Neuronal stem cell (in vitro differentiated cells): ENCODE results near the gene LRRC17.

Experiments
- DNase-seq: peaks from one replicate; pipeline ENCODE4 v3.0.0-alpha.2; 2013; ENCODE audit warnings: low spot score
- H2AFZ ChIP-seq: one replicate; pipeline ENCODE4 v1.6.1; 2013; ENCODE audit warnings: mild to moderate bottlenecking, low read length, inconsistent platforms
- H2AK5ac ChIP-seq: 2 replicates; pipeline ENCODE4 v1.6.1; 2013; ENCODE audit warnings: low read depth, mild to moderate bottlenecking, inconsistent platforms, low read length, moderate library complexity, mixed read lengths
- H2BK120ac ChIP-seq: 2 replicates; pipeline ENCODE4 v1.6.1; 2013; ENCODE audit warnings: low read depth, mild to moderate bottlenecking, inconsistent platforms, low read length, moderate library complexity, mixed read lengths
- H2BK12ac ChIP-seq: one replicate; pipeline ENCODE4 v1.6.1; 2013; ENCODE audit warnings: low read length, inconsistent platforms
- H2BK15ac ChIP-seq: 2 replicates; pipeline ENCODE4 v1.6.1; 2013; ENCODE audit warnings: mild to moderate bottlenecking, low read length, inconsistent platforms, mixed read lengths
- H2BK5ac ChIP-seq: one replicate; pipeline ENCODE4 v1.6.1; 2013; ENCODE audit warnings: inconsistent platforms, mild to moderate bottlenecking, low read length, moderate library complexity
- H3K14ac ChIP-seq: one replicate; pipeline ENCODE4 v1.6.1; 2013; ENCODE audit warnings: low read length, inconsistent platforms
- H3K18ac ChIP-seq: 2 replicates; pipeline ENCODE4 v1.6.1; 2013; ENCODE audit warnings: low read length, inconsistent platforms
- H3K23ac ChIP-seq: 2 replicates; pipeline ENCODE4 v1.6.1; 2013; ENCODE audit warnings: low read depth, mild to moderate bottlenecking, mixed read lengths, low read length, inconsistent platforms; ENCODE audit not compliant: poor library complexity
- H3K27ac ChIP-seq: replicated peaks from 3 replicates; pipeline ENCODE4 v1.5.1; 2013; ENCODE audit warnings: low read length, inconsistent platforms
- H3K27me3 ChIP-seq, 3 experiments: 2 replicates each; pipeline ENCODE4 v1.6.1; 2013; ENCODE audit warnings: low read length in 3 of 3, mild to moderate bottlenecking in 2 of 3, inconsistent platforms in 1 of 3, low read depth in 1 of 3, mixed read lengths in 1 of 3, moderate library complexity in 1 of 3; ENCODE audit not compliant: control insufficient read depth in 3 of 3, insufficient read depth in 3 of 3
- H3K36me3 ChIP-seq, 2 donors: replicated peaks in 1 of 2; 2 replicates each; pipeline ENCODE4 v1.6.1; 2013; ENCODE audit warnings: low read length in 2 of 2; ENCODE audit not compliant: control insufficient read depth in 2 of 2, insufficient read depth in 2 of 2
- H3K4ac ChIP-seq: 2 replicates; pipeline ENCODE4 v1.6.1; 2013; ENCODE audit warnings: inconsistent platforms, mild to moderate bottlenecking, low read length, moderate library complexity
- H3K4me1 ChIP-seq, 2 donors: 1 replicate in 1 of 2; 2 replicates in 1 of 2; pipeline ENCODE4 v1.6.1; 2013; ENCODE audit warnings: low read length in 2 of 2, low read depth in 1 of 2; ENCODE audit not compliant: control insufficient read depth in 2 of 2, insufficient read depth in 1 of 2
- H3K4me2 ChIP-seq: one replicate; pipeline ENCODE4 v1.6.1; 2013; ENCODE audit warnings: mild to moderate bottlenecking, low read length, inconsistent platforms; ENCODE audit not compliant: insufficient read depth, poor library complexity, severe bottlenecking
- H3K4me3 ChIP-seq, 2 donors: 2 replicates each; pipeline ENCODE4 v1.5.1; 2013; ENCODE audit warnings: low read length in 2 of 2, mild to moderate bottlenecking in 2 of 2, inconsistent platforms in 1 of 2, moderate library complexity in 1 of 2
- H3K79me1 ChIP-seq: one replicate; pipeline ENCODE4 v1.6.1; 2013; ENCODE audit warnings: low read depth, mild to moderate bottlenecking, inconsistent platforms, low read length, moderate library complexity
- H3K9ac ChIP-seq: one replicate; pipeline ENCODE4 v1.6.1; 2013; ENCODE audit warnings: mild to moderate bottlenecking, low read depth, low read length, inconsistent platforms; ENCODE audit not compliant: poor library complexity
- H3K9me3 ChIP-seq, 2 donors: replicated peaks in 1 of 2; 2 replicates each; pipeline versions ENCODE3 to v1.6.1; 2013; ENCODE audit warnings: low read length in 2 of 2, mild to moderate bottlenecking in 2 of 2, inconsistent platforms in 1 of 2, low read depth in 1 of 2, mixed read lengths in 1 of 2, moderate library complexity in 1 of 2; ENCODE audit not compliant: control insufficient read depth in 2 of 2, insufficient read depth in 1 of 2
- H4K8ac ChIP-seq: one replicate; pipeline ENCODE4 v1.6.1; 2013; ENCODE audit warnings: low read depth, mild to moderate bottlenecking, inconsistent platforms, low read length, moderate library complexity
- H4K91ac ChIP-seq: one replicate; pipeline ENCODE4 v1.6.1; 2013; ENCODE audit warnings: low read length, low read depth, mild to moderate bottlenecking, inconsistent platforms; ENCODE audit not compliant: poor library complexity
- WGBS, 2 donors: extraction: QIAGEN DNeasy Blood & Tissue Kit; methylation state at CpG; one replicate each; pipeline ENCODE4 v1.1.7; 2013; ENCODE audit warnings: missing lambda C conversion rate in 2 of 2, mixed read lengths in 1 of 2; ENCODE audit not compliant: insufficient read length in 2 of 2, insufficient replicate concordance in 1 of 2; ENCODE audit errors: extremely low coverage in 2 of 2; 5-methylcytosine and 5-hydroxymethylcytosine counted together

LRRC17 gene

DNA sequence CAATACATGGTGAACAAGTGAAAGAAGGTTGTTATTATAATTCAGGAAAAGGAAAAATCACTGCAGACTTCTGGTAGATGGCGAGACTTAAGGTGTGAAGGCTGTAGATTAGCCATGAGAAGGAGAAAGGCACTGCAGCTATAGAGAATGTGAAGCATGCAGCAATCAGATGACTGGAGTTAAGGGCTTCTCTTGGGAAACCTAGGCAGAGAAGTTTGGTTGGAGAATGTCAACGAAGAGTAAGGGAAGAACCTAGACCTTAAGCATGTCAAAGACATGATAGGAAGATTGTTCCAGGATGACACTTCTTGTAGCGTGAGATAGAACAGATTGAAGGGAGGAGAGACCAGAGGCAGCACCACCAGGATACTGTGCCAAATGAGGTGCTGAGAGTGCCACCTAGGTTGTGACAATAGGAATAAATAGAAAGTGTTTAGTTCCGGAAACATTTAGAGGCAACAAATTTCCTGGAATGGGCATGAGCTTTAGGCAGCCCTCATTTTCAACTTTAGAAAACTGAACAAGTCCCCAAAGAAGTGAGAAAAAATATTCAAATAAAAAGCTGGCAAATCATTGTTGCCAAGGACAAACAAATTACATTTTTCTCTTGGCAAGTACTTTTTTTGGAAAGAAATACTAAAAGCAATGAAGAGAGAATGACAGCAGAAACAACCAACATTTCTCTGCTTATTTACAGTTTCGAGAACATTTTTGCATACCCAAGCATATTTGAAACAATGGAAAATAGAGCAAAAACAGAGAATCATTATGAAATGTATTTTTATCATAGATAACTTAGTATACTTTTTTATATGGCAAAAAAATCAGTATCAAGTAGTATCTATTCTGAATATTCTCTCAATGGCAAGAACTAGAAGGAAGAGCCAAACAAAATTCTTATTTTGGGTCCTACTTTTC, 4.9 kb downstream of the LRRC17 start:
- no peak overlapping the region for H2AK5ac ChIP-seq
- H3K18ac ChIP-seq = no peak overlapping the region
- no peak overlapping the region for H2AFZ ChIP-seq
- no peak overlapping the region for H3K23ac ChIP-seq
- H2BK5ac ChIP-seq = no peak overlapping the region
- H3K79me1 ChIP-seq = no peaks in the 10 kb centered on the region
- no peak overlapping the region for H3K9ac ChIP-seq
- no peak overlapping the region for H3K14ac ChIP-seq
- H3K4ac ChIP-seq = no peak overlapping the region
- no peaks in the 10 kb centered on the region for H3K36me3 ChIP-seq
- no peak overlapping the region for H3K27ac ChIP-seq
- H4K91ac ChIP-seq = no peak overlapping the region
- no peak overlapping the region for H2BK120ac ChIP-seq
- H4K8ac ChIP-seq = no peak overlapping the region
- H3K4me1 ChIP-seq = peaks cover 0 to 2% of the 10 kb centered on the region in 2 donors
- H3K4me3 ChIP-seq = no peak overlapping the region
- no peak overlapping the region for H2BK12ac ChIP-seq
- no peaks in the 10 kb centered on the region for H3K27me3 ChIP-seq
- no peaks in the 10 kb centered on the region for H3K9me3 ChIP-seq
- no peak for DNase-seq
- H2BK15ac ChIP-seq = no peak overlapping the region
- WGBS, 2 donors = no CpG with 5 or more reads among the region's 5 CpGs
- no peak overlapping the region for H3K4me2 ChIP-seq

DNA sequence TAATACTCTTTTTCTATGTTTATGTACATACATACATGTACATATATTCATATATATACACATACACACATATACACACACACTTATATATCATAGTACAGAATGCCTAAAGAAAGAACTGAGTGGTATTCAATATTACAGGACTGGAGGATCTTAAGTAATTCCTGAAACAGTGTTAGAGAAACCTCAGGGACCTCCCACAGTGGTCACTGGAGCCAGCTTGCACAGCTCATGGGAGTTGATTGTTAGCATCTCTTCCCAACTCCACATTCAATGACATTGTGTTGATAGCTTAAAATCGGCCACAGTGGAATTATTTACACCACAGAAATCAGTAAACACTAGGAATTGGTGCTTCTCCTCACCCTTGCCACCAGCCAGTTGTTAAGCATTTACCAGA, 6.0 kb downstream of the LRRC17 start:
- H2AK5ac ChIP-seq = no peak overlapping the region
- no peaks in the 10 kb centered on the region for H3K27me3 ChIP-seq
- H4K91ac ChIP-seq = no peak overlapping the region
- no CpG with 5 or more reads among the region's 1 CpG for WGBS, 2 donors
- H3K27ac ChIP-seq = no peak overlapping the region
- H3K79me1 ChIP-seq = no peaks in the 10 kb centered on the region
- H3K14ac ChIP-seq = no peak overlapping the region
- no peak for DNase-seq
- no peaks in the 10 kb centered on the region for H3K9me3 ChIP-seq
- H3K18ac ChIP-seq = no peak overlapping the region
- no peak overlapping the region for H2BK5ac ChIP-seq
- H3K4me2 ChIP-seq = no peak overlapping the region
- H3K23ac ChIP-seq = no peak overlapping the region
- no peak overlapping the region for H2BK15ac ChIP-seq
- no peak overlapping the region for H3K9ac ChIP-seq
- H3K36me3 ChIP-seq = no peaks in the 10 kb centered on the region
- H4K8ac ChIP-seq = no peak overlapping the region
- H2BK120ac ChIP-seq = no peak overlapping the region
- no peak overlapping the region for H3K4me3 ChIP-seq
- no peak overlapping the region for H2BK12ac ChIP-seq
- no peak overlapping the region for H3K4ac ChIP-seq
- H3K4me1 ChIP-seq = no peaks in the 10 kb centered on the region
- no peak overlapping the region for H2AFZ ChIP-seq

DNA sequence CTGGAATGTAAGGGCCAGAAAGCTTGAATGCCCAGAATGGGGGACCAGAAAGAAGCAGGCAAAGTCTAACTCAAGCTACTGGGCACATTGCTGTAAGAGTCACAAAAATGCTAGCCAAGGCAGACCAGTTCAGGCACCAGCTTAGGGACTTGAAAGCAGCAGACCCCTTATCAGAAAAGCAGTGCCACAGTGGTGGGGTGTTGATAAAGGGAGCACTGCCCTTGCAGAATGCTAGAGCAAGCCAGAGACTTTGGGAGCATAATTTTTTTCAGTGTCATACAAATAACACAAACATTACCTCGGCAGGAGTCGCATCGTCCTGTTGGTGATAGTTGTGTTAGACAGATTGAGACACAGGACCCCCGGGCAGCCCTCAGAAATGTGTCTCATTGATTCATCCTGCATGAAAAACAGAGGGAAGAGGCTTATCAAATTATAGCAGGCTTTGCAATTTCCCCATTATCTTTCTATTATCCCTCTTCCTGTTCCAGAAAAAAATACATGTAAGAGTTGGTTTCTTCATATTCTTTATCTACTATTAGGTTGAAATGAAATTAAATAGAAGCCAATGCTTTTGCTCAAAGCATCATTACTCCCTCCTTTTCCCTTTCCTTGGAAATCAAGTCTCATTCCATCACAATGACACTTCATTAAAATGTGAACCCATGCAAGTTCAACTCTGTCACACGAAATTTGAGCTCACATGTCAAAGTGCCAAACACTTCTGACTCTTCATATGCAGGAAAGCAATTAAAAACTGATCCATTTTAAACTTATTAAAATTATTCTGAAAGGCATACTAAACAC, 13.4 kb downstream of the LRRC17 start:
- Histone ChIP-seq H3K27ac (no peak overlapping the region), H3K4me3 (no peak overlapping the region)

DNA sequence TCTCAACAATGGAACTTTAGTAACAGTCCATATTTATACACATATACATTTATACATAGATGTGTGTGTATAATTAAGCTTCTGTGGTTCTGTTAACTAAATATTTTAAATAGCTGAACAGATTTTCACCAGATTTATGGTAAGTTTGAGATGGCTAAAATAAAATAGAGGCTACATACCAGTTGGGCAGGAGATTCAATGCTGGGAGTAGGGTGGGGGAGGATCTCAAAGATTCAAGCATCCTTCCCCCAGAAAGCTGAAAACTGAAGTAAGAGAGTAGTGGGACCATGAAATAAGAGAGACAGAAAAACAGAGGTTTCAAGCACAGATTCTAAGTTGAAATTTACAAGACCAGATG, 14.0 kb downstream of the LRRC17 start:
- Histone ChIP-seq H3K36me3 (no peaks in the 10 kb centered on the region), H2AK5ac (no peak overlapping the region), H3K9ac (no peak overlapping the region), H2BK5ac (no peak overlapping the region), H3K4ac (no peak overlapping the region), H3K4me1 (peaks cover 3 to 8% of the 10 kb centered on the region in 2 donors), H3K27me3 (no peaks in the 10 kb centered on the region), H4K8ac (no peak overlapping the region), H3K9me3 (no peaks in the 10 kb centered on the region), H2BK15ac (no peak overlapping the region), H2BK120ac (no peak overlapping the region), H2BK12ac (no peak overlapping the region), H3K23ac (no peak overlapping the region), H2AFZ (no peak overlapping the region), H3K4me2 (no peak overlapping the region), H3K4me3 (no peak overlapping the region), H3K79me1 (no peaks in the 10 kb centered on the region), H3K18ac (no peak overlapping the region), H3K14ac (no peak overlapping the region), H4K91ac (no peak overlapping the region), H3K27ac (no peak overlapping the region)
- no peak for DNase-seq

More for the DNA sequence above, 13.4 kb downstream of the LRRC17 start:
- WGBS, 2 donors = no CpG with 5 or more reads among the region's 5 CpGs
- no peaks in the 10 kb centered on the region for H3K9me3 ChIP-seq
- H3K4ac ChIP-seq = no peak overlapping the region
- no peak overlapping the region for H2BK12ac ChIP-seq
- H3K23ac ChIP-seq = no peak overlapping the region
- no peak overlapping the region for H2AFZ ChIP-seq
- no peaks in the 10 kb centered on the region for H3K27me3 ChIP-seq
- H4K8ac ChIP-seq = no peak overlapping the region
- H3K4me2 ChIP-seq = no peak overlapping the region
- no peak overlapping the region for H2BK120ac ChIP-seq
- H3K4me1 ChIP-seq = peaks cover 3 to 8% of the 10 kb centered on the region in 2 donors
- H2AK5ac ChIP-seq = no peak overlapping the region
- H3K18ac ChIP-seq = no peak overlapping the region
- DNase-seq = no peak
- H3K9ac ChIP-seq = no peak overlapping the region
- H2BK15ac ChIP-seq = no peak overlapping the region
- H3K36me3 ChIP-seq = no peaks in the 10 kb centered on the region
- no peaks in the 10 kb centered on the region for H3K79me1 ChIP-seq
- H2BK5ac ChIP-seq = no peak overlapping the region
- no peak overlapping the region for H4K91ac ChIP-seq
- no peak overlapping the region for H3K14ac ChIP-seq
